ENCODE measurements around the gene MC5R.

MC5R gene

DNA sequence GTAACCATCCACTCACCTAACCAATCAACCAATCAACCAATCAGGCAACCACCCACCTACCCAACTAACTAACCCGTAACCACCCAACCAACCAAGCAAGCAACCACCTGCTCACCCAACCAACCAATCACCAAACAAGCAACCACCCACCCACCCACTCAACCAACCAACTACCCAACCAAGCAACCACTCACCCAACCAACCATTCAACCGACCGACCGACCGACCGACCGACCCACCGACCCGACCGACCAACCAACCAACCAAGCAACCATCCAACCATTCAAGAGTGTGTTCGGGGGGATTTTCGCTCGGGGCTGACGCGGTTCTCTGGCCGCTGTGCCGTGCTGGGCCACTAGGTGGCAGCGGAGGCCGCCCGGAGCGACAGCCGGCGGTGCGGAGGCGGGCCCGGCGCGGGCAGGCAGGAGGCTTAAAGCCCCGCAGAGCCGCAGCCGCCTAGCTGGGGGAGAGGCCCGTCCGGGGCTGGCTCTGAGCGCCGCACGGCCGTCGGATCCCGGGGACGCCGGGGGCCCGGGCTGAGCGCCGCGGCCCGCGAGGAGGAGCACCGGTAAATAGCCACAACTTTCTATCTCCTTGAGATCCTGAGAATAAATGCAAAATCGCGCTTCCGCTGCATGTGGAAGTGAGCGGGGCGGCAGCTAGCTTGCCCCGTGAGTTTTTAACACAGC is at the start of gene MC5R:
Gene MC5R, plus strand, starts transcription at position 443 of the 689 bp plus-strand sequence. CDS start 1,617 bp downstream, outside the sequence.
- DNase-seq, result no peak

DNA sequence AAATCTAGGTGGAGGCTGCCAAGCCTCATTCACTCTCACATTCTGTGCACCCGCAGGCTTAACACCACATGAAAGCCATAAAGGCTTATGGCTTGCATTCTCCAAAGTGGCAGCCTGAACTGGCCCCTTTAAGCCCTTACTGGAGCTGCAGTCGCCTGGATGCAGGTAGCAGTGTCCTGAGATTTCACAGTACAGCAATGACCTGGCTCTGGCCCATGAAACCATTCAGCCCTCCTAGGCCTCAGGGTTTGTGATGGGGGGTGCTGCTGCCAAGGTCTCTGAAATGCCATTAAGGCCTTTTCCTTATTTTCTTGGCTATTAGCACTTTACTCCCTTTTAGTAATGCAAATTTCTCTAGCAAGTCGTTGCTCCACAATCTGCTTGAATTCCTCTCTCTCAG is 48.9 kb upstream of the MC5R start:
- DNase-seq, result no peak

DNA sequence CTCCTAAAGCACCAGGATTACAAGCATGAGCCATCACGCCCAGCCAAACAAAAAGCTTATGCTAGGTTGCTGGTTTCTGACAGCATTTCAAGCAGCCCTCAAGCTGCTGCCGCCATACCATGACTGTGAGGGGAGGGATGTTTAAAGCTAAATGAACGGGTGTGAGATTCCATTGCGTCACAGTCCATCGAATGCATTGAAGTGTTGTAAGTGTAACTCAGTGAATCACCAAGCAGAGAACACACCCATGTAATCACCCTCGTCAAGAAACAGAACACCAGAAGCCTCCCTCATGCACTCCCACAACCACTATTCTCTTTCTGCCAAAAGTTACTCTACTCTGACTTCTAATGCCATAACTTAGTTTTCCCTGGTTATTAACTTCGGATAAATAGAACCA is 32.8 kb upstream of the MC5R start:
- no peak for DNase-seq

DNA sequence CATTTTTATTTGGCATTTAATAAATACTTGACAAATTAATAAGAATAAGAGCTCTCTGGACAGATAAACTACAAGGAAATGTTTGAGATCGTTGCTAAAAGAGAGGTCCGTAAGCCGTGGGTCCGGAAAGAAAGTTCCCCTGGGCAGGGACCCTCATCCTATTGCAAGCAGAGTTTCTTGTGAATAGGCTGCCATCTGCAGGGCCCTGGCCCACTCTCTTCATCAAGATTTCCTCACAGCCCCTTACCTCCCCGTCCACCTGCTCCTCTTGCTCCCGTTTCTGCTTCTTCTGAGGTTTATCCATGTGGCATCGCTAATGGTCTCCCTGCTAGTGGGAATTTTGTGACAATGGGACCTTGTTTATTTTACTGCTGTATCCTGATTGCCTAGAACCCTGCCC is 30.1 kb upstream of the MC5R start:
- no peak for DNase-seq

DNA sequence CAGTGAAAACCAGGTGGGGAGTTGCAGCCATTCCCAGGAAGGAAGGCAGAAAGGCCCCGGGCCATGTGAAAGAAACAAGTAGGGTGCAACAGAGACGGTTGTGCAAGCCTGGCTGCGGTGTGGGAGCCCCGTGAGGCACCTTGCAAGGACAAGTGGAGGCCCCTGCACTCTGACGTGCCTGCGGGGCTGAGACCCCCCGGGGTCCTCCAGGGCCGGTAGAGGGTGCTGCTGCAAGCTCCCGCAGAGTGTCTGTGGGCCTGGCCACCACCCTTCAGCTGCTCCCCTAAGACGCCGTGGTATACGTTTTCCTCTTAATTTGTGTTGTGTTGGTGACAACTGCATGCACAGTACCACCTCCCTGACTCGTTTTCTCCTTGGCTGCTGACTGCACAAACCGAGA is 27.4 kb upstream of the MC5R start:
- DNase-seq, result no peak

DNA sequence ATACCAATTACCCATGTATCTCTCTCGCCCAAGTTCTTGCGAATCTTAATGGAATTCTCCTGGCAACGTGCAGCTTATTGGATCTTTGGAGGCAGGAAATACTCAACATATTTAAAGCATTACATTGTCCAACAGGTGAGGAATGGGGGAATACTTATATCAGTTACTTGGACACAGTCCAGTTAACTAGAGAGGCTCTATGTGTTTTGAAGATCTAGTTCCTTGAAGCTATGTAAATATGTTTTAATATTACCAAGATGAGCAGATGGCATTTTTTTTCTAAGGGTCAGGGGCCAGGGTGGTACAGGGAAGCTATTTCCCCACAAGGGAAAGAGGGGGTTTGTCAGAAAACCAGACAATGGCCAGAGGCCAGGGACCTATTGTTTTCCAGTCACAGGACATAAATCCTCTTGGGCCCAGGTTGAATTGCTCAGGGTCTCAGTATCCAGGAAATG is 26.8 kb upstream of the MC5R start:
- DNase-seq, result no peak

DNA sequence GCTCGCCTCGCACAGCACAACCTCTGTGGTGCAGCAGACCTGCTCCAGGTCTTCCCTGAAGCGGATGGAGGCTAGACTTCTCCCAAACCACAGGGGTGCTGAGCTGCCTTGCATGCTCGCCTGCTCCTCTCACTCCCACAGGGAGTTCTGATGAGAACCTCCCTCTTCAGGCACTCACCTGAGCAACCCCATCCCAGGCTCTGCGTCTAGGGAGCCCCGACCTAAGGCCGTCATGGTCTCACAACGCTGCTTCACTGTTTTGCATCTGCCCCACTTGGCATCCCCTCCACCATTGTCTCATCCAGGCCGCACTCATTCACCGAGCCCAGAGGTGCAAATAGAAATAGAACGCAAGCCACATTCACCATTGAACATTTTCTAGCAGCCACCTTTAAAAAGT is 24.6 kb upstream of the MC5R start:
- no peak for DNase-seq

DNA sequence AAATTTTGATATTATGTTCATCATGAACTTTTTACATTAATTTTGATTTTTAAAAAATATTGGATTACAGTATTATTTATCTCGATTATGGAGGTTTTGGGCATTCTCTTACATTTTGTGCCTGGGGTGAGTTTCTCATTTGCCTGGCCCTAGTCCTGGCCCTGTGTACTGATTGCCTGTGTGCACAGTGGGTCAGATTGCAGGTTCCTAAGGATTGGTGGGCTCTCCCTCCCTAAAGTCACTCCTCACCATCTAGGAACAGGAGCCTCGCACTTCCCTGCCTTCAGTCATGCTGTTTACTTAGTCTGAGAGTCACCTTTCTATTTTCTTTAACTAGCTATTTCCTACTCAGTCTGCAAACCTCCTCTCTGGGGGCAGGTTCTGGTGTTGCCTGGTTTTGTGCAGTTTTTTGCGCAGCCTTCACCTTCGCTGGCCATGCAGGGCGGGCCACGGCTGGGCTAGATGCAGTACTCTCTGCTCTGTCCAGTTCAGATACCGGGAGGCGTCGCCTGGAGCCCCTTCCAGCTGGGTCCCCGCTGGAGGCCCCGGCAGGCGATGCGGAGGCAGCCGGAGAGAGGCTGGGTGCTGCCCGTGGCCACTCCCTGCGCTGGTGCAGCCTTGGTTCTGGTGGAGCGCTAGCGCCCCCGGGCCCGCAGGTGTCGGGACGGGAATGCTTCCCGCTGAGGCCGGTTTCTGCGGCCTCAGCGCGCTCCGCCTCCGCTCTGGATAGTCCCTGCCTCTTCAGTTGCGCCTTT is 23.3 kb upstream of the MC5R start:
- no peak for DNase-seq

DNA sequence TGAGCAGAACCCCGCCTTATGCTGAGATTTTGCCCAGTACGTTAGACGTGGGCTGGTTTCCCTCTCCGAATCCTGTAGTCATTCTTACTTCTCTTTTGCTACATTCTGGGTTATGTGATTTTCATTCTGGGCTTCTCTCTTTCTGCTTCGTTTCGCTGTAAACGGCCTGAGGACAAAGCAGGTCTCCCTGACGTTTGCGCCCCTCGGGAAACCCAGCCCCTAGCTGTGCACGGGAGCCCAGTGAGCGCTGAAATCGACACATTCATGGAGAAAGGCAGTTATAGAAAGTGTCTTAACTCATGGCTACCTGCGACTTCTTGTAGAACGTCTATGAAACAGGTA is 22.7 kb upstream of the MC5R start:
- no peak for DNase-seq

DNA sequence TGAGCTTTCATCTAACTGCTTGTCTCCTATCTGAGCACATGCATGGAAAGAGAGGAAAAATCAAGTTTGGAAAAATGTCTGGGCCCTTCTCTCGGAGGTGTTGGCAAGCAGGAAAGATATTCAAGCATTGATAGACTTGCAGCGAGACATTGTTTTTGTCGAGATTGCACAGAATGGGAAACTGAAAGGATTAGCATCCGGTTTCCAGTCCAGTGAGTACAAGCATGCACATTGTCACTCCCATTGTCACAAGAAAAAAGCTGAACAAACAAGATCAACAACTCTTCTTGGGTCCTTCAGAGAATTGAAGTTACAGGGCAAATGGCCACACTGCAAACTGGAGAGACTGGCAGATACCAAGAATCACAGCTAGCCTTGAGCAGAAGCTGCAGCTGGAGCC is 19.6 kb upstream of the MC5R start:
- no peak for DNase-seq

DNA sequence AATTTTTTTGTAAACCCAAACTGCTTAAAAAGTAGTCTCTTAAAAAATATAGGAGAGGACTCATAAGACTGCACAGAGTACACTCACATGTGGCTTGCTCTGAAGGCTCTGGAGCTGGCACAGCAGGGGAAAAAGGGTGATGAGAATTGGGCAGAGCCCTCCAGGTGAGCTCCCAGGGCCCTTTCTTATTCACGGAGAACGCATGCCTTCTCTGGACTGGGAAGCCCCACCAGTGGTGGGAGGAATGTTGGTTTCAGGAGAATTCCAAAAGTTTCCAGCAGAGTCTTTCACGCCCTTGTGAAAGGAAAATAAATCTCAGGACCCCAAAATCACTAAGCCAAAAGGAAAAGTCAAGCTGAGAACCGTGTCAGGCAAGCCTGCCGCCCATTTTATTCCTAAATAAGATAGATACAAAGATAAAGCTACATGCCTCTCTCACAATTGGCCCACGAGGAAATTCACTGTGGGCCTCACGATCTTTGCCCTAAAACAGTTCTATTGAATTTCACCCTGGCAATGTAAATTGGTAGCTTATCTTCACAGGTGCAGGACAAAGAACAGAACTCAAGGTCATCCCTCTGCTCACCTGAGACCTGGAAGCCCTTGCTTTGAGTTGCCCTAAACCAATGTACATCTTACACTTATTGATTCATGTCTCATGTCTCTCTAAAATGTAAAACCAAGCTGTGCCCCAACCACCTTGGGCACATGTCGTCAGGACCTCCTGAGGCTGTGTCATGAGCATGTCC is 15.5 kb upstream of the MC5R start:
- DNase-seq, result no peak

DNA sequence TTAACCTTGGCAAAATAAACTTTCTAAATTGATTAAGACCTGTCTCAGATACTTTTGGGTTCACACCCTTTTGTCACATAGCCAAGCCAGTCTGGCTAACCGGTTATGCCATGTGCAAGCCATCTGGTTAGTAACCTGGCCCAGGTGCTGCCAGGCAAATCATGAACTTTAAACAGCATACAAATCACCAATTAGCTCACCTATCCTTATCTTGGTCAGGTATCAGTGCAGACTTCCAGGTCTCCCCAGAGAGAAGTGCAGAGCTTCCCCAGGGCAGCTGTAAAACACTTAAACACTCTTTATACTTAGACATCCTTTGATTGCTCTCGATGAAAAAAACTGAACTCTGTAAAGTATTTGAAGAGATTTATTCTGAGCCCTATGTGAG is 14.9 kb upstream of the MC5R start:
- DNase-seq, result no peak

DNA sequence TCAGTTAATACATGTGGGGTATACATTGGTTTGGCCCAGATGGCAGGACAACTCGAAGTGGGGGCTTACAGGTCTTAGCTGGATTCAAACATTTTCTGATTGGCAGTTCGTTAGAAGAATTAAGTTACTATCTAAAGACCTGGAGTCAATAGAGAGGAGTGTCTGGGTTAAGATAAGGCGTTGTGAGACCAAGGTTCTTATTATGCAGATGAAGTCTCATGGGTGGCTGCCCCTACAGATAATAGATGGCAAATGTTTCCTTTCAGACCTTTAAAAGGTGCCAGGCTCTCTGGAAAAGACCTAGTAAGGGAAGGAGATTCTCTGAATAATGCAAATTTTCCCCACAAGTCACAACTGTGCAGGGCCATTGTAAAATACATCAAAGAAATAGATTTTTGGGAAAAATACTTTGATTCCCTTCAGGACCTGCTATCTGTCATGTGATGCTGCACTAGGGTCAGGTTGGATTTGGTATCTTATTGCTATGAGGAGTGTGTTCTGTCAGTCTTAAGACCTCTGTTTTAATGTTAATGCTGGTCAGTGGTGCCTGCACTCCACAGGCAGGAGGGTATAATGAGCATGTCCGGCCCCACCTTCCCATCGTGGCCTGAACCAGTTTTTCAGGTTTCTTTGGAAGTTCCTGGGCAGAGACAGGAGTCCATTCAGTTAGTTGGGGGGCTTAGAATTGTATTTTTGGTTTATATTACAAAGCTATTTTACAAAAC is 14.3 kb upstream of the MC5R start:
- no peak for DNase-seq

DNA sequence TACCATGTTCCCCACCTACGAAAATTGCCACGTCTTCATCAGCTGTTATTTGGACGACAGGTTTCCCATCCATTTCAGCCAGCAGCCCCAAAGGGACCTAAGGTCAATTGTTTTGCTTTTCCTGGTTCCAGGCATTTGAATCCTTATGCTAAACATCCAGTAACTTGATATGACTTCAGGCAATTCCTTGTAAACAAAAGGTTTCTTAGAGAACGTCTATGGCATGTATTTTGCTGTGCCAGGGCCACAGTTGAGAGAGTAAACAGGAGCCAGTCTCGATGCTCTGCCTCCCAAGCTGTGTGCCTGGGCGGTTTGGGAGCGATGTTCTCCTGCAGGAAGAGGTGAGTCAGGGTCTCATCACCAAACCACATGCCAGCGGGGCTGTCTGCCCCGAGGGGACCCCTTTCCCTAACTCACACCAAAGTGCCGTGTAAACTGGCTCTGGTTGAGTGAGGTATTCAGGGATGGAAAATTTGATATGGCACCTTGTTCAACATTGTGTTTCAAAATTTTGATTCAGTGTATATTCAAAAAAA is 12.9 kb upstream of the MC5R start:
- no peak for DNase-seq

DNA sequence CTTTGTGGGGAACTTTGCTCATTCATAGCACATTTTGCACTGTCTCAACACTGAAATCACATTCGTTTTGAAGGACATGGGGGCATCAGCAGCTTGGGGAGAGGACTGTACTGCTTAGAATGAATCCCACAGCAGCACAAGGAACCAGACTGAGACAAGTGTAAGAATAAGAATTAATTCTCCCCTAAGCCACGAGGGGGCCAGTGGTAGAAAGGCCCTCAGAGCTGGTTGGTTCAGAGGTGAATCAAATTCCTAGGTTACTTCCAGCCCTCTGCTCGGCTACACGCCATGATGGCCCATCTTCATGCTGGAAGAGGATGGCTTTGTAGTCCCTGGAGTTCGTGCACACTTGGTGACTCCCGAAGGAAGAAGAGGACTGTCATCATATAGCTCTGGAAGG is 12.0 kb upstream of the MC5R start:
- DNase-seq, result no peak

DNA sequence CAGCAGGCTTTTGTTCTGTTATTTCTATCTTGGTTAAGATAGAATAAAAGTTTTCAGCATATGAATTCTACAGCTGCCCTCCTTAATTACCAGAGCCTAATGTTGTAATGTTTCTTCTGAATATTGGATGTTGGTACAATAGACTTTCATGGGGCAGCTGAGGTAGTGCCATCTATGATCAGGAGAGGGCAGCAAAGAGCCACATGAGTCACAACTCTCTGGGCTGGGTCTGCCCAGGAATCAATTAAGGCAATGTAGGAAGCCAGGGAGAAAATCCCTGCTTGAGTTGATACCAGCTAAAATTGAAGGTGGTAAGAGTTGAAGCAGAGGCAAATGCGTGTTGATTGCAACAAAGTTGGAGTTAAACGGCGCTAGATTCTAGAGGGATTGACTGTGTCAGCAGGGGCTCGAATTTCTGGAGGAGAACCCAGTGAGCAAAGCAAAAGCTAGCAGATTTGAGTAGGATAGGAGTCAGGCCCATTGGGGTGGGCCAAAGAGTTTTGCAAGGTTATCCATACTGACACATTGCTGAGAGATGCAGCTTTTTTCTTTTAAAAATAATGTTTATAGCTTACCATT is 10.6 kb upstream of the MC5R start:
- DNase-seq, result peak; percentile 50

DNA sequence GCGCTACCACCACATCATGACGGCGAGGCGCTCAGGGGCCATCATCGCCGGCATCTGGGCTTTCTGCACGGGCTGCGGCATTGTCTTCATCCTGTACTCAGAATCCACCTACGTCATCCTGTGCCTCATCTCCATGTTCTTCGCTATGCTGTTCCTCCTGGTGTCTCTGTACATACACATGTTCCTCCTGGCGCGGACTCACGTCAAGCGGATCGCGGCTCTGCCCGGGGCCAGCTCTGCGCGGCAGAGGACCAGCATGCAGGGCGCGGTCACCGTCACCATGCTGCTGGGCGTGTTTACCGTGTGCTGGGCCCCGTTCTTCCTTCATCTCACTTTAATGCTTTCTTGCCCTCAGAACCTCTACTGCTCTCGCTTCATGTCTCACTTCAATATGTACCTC is 2.3 kb downstream of the MC5R start:
- DNase-seq, result no peak

DNA sequence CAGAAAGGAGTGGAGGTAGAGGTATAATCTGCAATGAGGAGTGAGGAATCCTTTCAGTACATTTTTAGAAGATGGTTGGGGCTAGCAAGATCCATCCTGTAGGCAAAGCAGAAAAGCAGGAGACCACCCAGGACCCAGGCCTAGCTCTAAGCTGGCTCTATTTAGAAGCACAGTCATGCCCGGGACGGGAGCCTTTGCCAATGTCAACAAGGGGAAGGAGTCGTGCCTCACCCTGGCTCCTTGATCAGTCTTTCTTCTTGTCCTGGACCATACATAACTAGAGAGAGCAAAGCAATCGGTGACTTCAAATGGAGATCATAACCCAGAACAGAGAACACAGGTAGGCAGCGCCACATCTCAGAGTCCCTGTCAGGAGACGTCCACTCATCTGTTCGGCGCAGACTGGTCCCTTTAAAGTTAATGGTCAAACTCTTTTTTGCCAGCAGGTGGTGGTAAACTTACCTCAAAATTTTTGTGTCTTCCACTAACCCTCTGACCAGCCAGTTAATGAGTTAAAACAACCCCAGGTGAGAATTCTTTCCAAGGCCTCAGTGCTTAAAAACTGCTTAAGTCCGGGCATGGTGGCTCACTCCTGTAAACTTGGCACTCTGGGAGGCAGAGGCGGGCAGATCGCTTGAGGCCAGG is 8.0 kb downstream of the MC5R start:
- no peak for DNase-seq

DNA sequence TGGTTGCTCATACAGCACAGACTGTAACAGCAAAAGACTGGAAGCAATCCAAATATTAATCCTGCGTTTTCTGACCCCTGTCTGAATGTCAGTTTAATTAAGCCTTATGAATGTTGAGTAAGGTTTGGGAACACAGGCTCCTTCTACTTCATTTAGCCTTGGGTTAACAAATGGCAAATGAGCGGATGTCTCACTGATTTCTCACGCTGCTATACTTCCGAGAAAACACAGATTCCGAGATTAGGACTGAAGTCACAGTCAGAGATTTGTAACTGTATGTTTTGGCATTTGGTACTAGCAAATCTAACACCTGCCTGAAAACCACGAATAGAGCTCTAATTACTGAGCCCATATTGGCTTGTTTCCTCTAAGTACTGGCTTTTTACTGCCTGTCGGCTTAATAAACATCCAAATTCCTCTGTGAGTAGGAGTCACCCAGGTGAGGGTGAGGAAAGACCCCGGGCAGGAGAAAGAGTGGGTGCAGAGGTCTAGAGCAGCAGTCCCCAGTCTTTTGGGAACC is 10.6 kb downstream of the MC5R start:
- no peak for DNase-seq

DNA sequence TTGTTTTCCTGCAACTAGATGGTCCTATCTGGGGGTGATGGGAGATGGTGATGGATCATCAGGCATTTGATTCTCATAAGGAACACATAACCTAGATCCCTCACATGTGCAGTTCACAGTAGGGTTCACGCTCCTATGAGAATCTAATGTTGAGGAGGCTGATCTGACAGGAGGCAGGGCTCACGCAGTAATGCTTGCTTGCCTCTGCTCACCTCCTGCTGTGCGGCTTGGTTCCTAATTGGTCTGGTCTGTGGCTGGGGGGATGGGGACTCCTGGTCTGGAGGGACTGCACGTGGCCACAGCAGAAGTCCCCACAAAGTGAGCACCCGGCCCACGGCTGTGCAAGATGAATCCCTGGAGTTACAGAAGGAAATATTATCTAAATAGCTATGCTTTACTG is 11.3 kb downstream of the MC5R start:
- no peak for DNase-seq

DNA sequence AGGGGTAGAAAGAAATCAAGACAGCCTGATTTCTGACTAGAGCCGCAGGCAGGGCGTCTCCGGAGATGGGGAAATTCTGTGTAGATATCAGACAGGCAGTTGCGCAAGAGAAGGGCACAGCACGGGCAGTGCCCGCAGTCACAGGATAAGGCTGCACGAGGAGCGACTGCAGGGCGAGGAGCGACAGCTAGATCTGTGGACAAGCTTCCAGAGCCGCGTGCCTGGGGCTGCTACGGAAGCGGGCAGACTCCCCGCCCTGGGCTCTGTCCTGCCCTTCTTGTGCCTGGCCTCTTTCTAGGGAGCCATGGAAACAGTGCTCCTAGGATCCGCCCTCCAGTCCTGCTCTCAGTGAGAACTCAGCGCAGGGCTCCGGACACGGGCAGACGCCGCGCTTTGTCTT is 12.6 kb downstream of the MC5R start:
- DNase-seq, result no peak

DNA sequence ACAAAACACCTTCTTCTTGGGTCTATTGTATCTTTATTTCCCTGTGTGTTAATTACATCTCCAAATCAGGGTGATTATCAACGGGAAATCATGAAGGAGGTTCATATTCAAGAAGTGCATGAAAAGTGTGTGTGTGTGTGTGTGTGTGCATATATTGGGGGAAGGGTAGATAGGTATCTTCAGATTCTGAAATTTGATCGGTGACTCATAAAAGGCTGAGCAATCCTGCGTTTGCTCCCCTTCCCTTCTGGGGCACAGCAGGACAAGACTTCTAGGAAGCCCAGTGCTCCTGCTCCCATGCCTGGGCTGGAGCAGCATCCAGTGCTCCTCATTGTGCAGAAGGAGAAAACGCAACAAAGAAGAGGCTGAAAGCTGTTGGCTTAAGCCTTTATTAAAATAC is 25.8 kb downstream of the MC5R start:
- no peak for DNase-seq

Measured in NCI-H1694 (cell line).